OCI-LY7 (cell line): Measurements from ENCODE around the gene SLC7A11. TPM values are rescaled to one million over a fixed set of nuclear protein-coding genes. Genes with fewer than 3 reads are reported as not detected.

Experiments
- BruUV-seq: library from RNA; stranded (reverse); fragments of 400-500 nt; replicated peaks from 2 replicates; lab custom pipeline; 2021; lab: Mats Ljungman, UMichigan
- CTCF ChIA-PET: fragments of 300-600 bp; sonication (Branson Sonifier 250); formaldehyde crosslinking; loops from one replicate; lab custom pipeline; 2022; ENCODE audit warnings: antibody characterized with exemption; ENCODE audit not compliant: unreplicated experiment; lab: Charles Lee
- POLR2A ChIA-PET: fragments of 300-600 bp; sonication (Branson Sonifier 250); formaldehyde crosslinking; loops from one replicate; lab custom pipeline; 2022; ENCODE audit warnings: antibody characterized with exemption; lab: Charles Lee
- DNase-seq: peaks from one replicate; pipeline ENCODE4 v3.0.0-alpha.2; 2015; ENCODE audit warnings: low spot score
- H2AFZ ChIP-seq: fragments of 200-600 bp; sonication (generic), shearing (Covaris generic); 2 replicates; pipeline ENCODE4 v1.6.1; 2014; ENCODE audit warnings: mild to moderate bottlenecking, antibody characterized with exemption, low read length, moderate library complexity
- H3K27ac ChIP-seq: fragments of 200-600 bp; sonication (generic); 2 replicates; pipeline ENCODE4 v1.5.1; 2014; ENCODE audit warnings: mixed run types, low read depth, mild to moderate bottlenecking, moderate library complexity, low read length, inconsistent platforms; ENCODE audit not compliant: poor library complexity, severe bottlenecking
- H3K36me3 ChIP-seq: fragments of 200-600 bp; sonication (generic); 2 replicates; pipeline ENCODE4 v1.6.1; 2014; ENCODE audit warnings: mild to moderate bottlenecking, antibody characterized with exemption, low read length, moderate library complexity, mixed read lengths; ENCODE audit not compliant: insufficient read depth
- H3K4me1 ChIP-seq: fragments of 200-600 bp; sonication (generic); 2 replicates; pipeline ENCODE4 v1.5.1; 2014; ENCODE audit warnings: mild to moderate bottlenecking, low read length; ENCODE audit not compliant: insufficient read depth, poor library complexity, severe bottlenecking
- H3K4me2 ChIP-seq: fragments of 200-600 bp; sonication (generic); 2 replicates; pipeline ENCODE4 v1.6.1; 2014; ENCODE audit warnings: mild to moderate bottlenecking, low read length
- H3K4me3 ChIP-seq: fragments of 200-600 bp; sonication (generic); 2 replicates; pipeline ENCODE4 v1.5.1; 2014; ENCODE audit warnings: mild to moderate bottlenecking, low read depth, low read length; ENCODE audit not compliant: poor library complexity, severe bottlenecking
- H3K79me2 ChIP-seq: fragments of 200-600 bp; sonication (generic); 2 replicates; pipeline ENCODE4 v1.6.1; 2016; ENCODE audit warnings: low read depth, mild to moderate bottlenecking, low read length, moderate library complexity, mixed read lengths; ENCODE audit not compliant: insufficient read depth
- H3K9me2 ChIP-seq: fragments of 200-600 bp; sonication (generic); 2 replicates; pipeline ENCODE4 v1.6.1; 2016; ENCODE audit warnings: mild to moderate bottlenecking, low read length, mixed read lengths; ENCODE audit not compliant: insufficient read depth
- H3K9me3 ChIP-seq: fragments of 200-600 bp; sonication (generic); 2 replicates; pipeline ENCODE4 v1.6.1; 2014; ENCODE audit warnings: mild to moderate bottlenecking, mixed run types, low read length, mixed read lengths
- H4K20me1 ChIP-seq: fragments of 200-600 bp; sonication (generic); 2 replicates; pipeline ENCODE4 v1.6.1; 2014; ENCODE audit warnings: mild to moderate bottlenecking, antibody characterized with exemption, low read length, moderate library complexity, mixed read lengths; ENCODE audit not compliant: insufficient read depth
- EZH2phosphoT487 ChIP-seq: fragments of 200-600 bp; sonication (generic); IDR thresholded peaks from 2 replicates; pipeline ENCODE4 v1.6.1; 2018; ENCODE audit warnings: low read depth, borderline replicate concordance, mild to moderate bottlenecking, mixed run types, antibody characterized with exemption, low read length, moderate library complexity, mixed read lengths
- intact Hi-C: fragments of 100-400 bp; cut with micrococcal nuclease; formaldehyde crosslinking; loops from one replicate; pipeline ENCODE4 v1.10.0; 2022; ENCODE audit not compliant: unreplicated experiment
- total RNA-seq, 2 experiments: library from RNA; depleted of rRNA in 1 of 2; stranded (reverse); fragments of >200 nt in 1 of 2; shearing (Covaris generic) in 1 of 2; gene quantifications; 2 replicates each; pipeline ENCODE4 v1.2.3, GENCODE V29; 2014 to 2022
- TF ChIP-seq, protein P1 (sequence below): fragments of 200-600 bp; sonication (generic); conservative IDR thresholded peaks from 2 replicates; pipeline ENCODE4 v1.5.1; 2014; ENCODE audit warnings: mild to moderate bottlenecking, antibody characterized with exemption, low read length, moderate library complexity, mixed read lengths

The SLC7A11 gene
- total RNA-seq, 2 experiments from 2014 or later = 5.7 to 16.7 TPM

DNA sequence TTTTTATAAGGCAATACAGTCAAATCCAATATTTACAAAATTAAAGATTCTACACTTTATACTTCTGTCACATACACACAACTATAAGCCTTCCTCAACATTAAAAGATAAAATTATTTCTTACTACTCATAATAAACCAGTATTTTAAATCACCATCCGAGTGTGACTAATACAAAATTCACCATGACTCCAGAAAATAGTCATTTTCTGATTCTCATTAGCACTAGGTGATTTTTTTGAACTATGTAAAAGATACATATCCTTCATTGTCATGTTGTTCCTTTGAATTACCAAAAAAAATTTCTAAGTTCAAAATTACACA lies 646 bp upstream of the SLC7A11 start:
- Histone ChIP-seq H3K4me2 (peak overlapping the region; percentile 82), H3K79me2 (peaks cover 42% of the 10 kb centered on the region), H3K9me2 (no peaks in the 10 kb centered on the region), H3K27ac (peak overlapping the region; percentile 91), H3K4me1 (peaks cover 27% of the 10 kb centered on the region), H4K20me1 (no peaks in the 10 kb centered on the region), H3K9me3 (no peaks in the 10 kb centered on the region), H2AFZ (peak overlapping the region; percentile 98), H3K36me3 (no peaks in the 10 kb centered on the region; the same call in 1 of the 2 replicates), H3K4me3 (peak overlapping the region; percentile 76)
- CTCF ChIA-PET = interaction anchor here (1.0 kb wide), 1 partner anchor 38 kb away, joined by 3 read pairs; no protein-coding TSS in a partner anchor
- POLR2A ChIA-PET = interaction anchor here (0.6 to 4.6 kb wide), 24 partner anchors 8 to 772 kb away, joined by 3 to 46 read pairs (median 4); no protein-coding TSS in a partner anchor
- BruUV-seq = no TSS peak
- DNase-seq = no peak
- no peak for TF ChIP-seq EZH2phosphoT487
- TF ChIP-seq, protein P1, sequence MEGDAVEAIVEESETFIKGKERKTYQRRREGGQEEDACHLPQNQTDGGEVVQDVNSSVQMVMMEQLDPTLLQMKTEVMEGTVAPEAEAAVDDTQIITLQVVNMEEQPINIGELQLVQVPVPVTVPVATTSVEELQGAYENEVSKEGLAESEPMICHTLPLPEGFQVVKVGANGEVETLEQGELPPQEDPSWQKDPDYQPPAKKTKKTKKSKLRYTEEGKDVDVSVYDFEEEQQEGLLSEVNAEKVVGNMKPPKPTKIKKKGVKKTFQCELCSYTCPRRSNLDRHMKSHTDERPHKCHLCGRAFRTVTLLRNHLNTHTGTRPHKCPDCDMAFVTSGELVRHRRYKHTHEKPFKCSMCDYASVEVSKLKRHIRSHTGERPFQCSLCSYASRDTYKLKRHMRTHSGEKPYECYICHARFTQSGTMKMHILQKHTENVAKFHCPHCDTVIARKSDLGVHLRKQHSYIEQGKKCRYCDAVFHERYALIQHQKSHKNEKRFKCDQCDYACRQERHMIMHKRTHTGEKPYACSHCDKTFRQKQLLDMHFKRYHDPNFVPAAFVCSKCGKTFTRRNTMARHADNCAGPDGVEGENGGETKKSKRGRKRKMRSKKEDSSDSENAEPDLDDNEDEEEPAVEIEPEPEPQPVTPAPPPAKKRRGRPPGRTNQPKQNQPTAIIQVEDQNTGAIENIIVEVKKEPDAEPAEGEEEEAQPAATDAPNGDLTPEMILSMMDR = no peak
- intact Hi-C loops = loop anchor here (1.0 to 10.0 kb wide), 5 partner anchors 20 to 1212 kb away; partner anchors contain the start of gene RAB33B

DNA sequence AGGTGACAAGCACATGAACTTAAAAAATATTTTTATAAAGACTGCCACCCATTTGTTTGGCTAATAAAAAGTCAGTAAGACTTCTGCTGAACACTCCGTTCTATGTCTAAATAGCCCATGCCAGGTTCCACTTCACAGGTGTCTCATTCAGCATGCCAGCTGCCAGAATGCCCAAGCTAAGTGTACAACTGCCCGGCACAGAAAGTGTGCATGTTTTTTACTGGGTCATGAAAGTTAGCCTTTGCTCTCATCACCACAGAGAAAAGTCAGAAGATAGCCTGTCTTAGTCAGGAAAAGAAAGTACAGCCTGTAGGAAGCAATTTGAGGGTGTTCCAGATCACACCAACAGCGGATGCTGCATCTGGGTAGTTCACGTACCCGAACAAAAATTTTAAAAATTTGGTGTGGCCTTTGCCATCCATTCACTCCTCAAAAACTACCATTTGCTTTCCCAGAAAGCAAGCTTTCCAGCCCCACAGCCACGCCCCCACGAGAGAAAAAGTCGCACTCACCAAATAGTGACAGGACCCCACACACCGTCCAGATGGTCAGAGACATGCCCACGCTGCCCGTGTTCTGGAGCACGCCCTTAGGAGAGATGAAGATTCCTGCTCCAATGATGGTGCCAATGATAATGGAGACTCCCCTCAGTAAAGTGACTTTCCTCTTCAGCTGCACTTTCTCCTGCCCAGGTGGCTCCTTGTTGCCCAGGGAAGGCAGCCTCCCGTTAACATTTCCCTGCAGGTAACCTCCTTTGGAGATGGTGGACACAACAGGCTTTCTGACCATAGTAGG lies 671 bp downstream of the SLC7A11 start:
- no peaks in the 10 kb centered on the region for H3K9me2 ChIP-seq
- ChIA-PET CTCF (interaction anchor here (0.5 to 1.0 kb wide), 2 partner anchors 37 to 1043 kb away, joined by 3 read pairs; no protein-coding TSS in a partner anchor), POLR2A (interaction anchor here (0.6 to 4.6 kb wide), 15 partner anchors 9 to 766 kb away, joined by 4 to 46 read pairs (median 6); no protein-coding TSS in a partner anchor)
- intact Hi-C loops = loop anchor here (1.0 to 10.0 kb wide), 5 partner anchors 19 to 1213 kb away; partner anchors contain the start of gene RAB33B
- peaks cover 4% of the 10 kb centered on the region for H3K36me3 ChIP-seq
- peaks cover 30% of the 10 kb centered on the region for H3K4me1 ChIP-seq
- H3K27ac ChIP-seq = peak overlapping the region; percentile 91
- H3K4me3 ChIP-seq = peak overlapping the region; percentile 76
- DNase-seq = peak; percentile 32
- no peaks in the 10 kb centered on the region for H4K20me1 ChIP-seq
- BruUV-seq = TSS peak; percentile 91
- peak overlapping the region; percentile 98; the same call in 1 of the 2 replicates for H2AFZ ChIP-seq
- peak overlapping the region; percentile 94 for H3K4me2 ChIP-seq
- H3K9me3 ChIP-seq = no peaks in the 10 kb centered on the region
- peaks cover 46% of the 10 kb centered on the region for H3K79me2 ChIP-seq
- no peak for TF ChIP-seq EZH2phosphoT487
- TF ChIP-seq, protein P1 = no peak
